Transverse colon (tissue), 4 donors: ENCODE measurements around the gene ARCN1. TPM values are rescaled to one million over a fixed set of nuclear protein-coding genes. Genes with fewer than 3 reads are reported as not detected.
A peak's percentile ranks its signal among the peaks of the same experiment; 100 is the strongest.

ENCODE experiments used
- DNase-seq: peaks from one replicate; pipeline ENCODE4 v3.0.0-alpha.2; 2019
- H3K27ac ChIP-seq, 4 donors: fragments of 200-600 bp; sonication (generic); 2 replicates each; pipeline ENCODE4 v1.5.1; 2016 to 2018; ENCODE audit warnings: inconsistent platforms in 4 of 4
- H3K27me3 ChIP-seq: fragments of 200-600 bp; sonication (generic); 2 replicates; pipeline ENCODE4 v1.5.1; 2017; ENCODE audit warnings: inconsistent platforms
- H3K36me3 ChIP-seq, 4 donors: fragments of 200-600 bp; sonication (generic); 2 replicates each; pipeline ENCODE4 v1.5.1; 2017 to 2019; ENCODE audit warnings: inconsistent platforms in 4 of 4
- H3K4me1 ChIP-seq, 4 donors: fragments of 200-600 bp; sonication (generic); 2 replicates each; pipeline ENCODE4 v1.5.1; 2017 to 2020; ENCODE audit warnings: inconsistent platforms in 4 of 4
- H3K4me3 ChIP-seq, 4 donors: fragments of 200-600 bp; sonication (generic); 1 replicate in 1 of 4; 2 replicates in 3 of 4; pipeline versions ENCODE4 v1.5.1 to v1.6.1; 2017 to 2019; ENCODE audit warnings: inconsistent platforms in 4 of 4
- H3K9me3 ChIP-seq, 2 donors: fragments of 200-600 bp; sonication (generic); 2 replicates each; pipeline ENCODE4 v1.5.1; 2017 to 2019; ENCODE audit warnings: inconsistent platforms in 2 of 2
- EP300 ChIP-seq: sonication (generic); formaldehyde crosslinking; IDR thresholded peaks from one replicate; pipeline ENCODE4 v1.6.1; 2017; ENCODE audit warnings: antibody characterized with exemption, low read depth
- POLR2A ChIP-seq: fragments of 450-650 bp; IDR thresholded peaks from one replicate; pipeline ENCODE4 v1.6.1; 2016; ENCODE audit warnings: antibody characterized with exemption, mild to moderate bottlenecking, moderate library complexity
- POLR2AphosphoS5 ChIP-seq, 3 donors: sonication (generic); formaldehyde crosslinking; IDR thresholded peaks; one replicate each; pipeline ENCODE4 v1.6.1; 2016; ENCODE audit warnings: antibody characterized with exemption in 3 of 3
- WGBS, 2 donors: methylation state at CpG; one replicate each; pipeline ENCODE4 v1.1.5; 2018; ENCODE audit warnings: low coverage in 1 of 2; 5-methylcytosine and 5-hydroxymethylcytosine counted together
- in situ Hi-C, 4 donors: fragments of 200-750 bp; cut with MboI; loops; one replicate each; pipeline versions ENCODE4 v1.15.0 to v1.15.1; 2017; ENCODE audit warnings: low sequenced_read_pairs in 3 of 4, low pct_ligation_motif_present in 1 of 4, low pct_unique_long_range_greater_than_20kb in 1 of 4
- intact Hi-C: fragments of 100-400 bp; cut with DNase I; formaldehyde crosslinking; loops from one replicate; pipeline ENCODE4 v1.15.1; 2023; ENCODE audit warnings: low total_unique reads
- total RNA-seq, 4 donors: library from RNA; depleted of rRNA; stranded (reverse); fragments of >200 nt; gene quantifications; one replicate each; pipeline ENCODE4 v1.1.0, GENCODE V29; 2016
- TF ChIP-seq, protein P1 (sequence below), 5 experiments: fragments of 200-600 bp in 3 of 5; fragments of 450-650 bp in 2 of 5; sonication (generic) in 3 of 5; IDR thresholded peaks; 1 replicate in 2 of 5; 2 replicates in 3 of 5; pipeline ENCODE4 v1.5.1; 2016 to 2017; ENCODE audit warnings: antibody characterized with exemption in 5 of 5, inconsistent platforms in 3 of 5, mild to moderate bottlenecking in 2 of 5, moderate library complexity in 1 of 5

The ARCN1 gene
- total RNA-seq, 4 donors from 2014 or later: 27.9 to 80.3 (median 61.0) TPM

- peak overlapping the region; percentile 60 to 83 (median 73) for H3K27ac ChIP-seq
- no peak for DNase-seq
- peaks cover 24 to 57% (median 52%) of the 10 kb centered on the region in 4 donors for H3K4me1 ChIP-seq
- H3K4me3 ChIP-seq: peak overlapping the region in 3 of 4 donors; percentile 6 to 41 (median 11)
- peaks cover 0 to 7% (median 0%) of the 10 kb centered on the region in 4 donors for H3K36me3 ChIP-seq
- H3K9me3 ChIP-seq: no peaks in the 10 kb centered on the region
- WGBS, 2 donors: 52% methylated on average over 15 of the region's 15 CpGs; no CpG with 5 or more reads in 1 of the 2 donors
- intact Hi-C loops (no loop called here), in situ Hi-C loops (no loop called here)
- TF ChIP-seq POLR2AphosphoS5 (IDR thresholded peaks at IDR 0.05) (no peak), POLR2A (no peak), EP300 (no peak)
- TF ChIP-seq, protein P1, sequence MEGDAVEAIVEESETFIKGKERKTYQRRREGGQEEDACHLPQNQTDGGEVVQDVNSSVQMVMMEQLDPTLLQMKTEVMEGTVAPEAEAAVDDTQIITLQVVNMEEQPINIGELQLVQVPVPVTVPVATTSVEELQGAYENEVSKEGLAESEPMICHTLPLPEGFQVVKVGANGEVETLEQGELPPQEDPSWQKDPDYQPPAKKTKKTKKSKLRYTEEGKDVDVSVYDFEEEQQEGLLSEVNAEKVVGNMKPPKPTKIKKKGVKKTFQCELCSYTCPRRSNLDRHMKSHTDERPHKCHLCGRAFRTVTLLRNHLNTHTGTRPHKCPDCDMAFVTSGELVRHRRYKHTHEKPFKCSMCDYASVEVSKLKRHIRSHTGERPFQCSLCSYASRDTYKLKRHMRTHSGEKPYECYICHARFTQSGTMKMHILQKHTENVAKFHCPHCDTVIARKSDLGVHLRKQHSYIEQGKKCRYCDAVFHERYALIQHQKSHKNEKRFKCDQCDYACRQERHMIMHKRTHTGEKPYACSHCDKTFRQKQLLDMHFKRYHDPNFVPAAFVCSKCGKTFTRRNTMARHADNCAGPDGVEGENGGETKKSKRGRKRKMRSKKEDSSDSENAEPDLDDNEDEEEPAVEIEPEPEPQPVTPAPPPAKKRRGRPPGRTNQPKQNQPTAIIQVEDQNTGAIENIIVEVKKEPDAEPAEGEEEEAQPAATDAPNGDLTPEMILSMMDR (IDR thresholded peaks at IDR 0.05): no peak
- H3K27me3 ChIP-seq: no peaks in the 10 kb centered on the region
Measured at GRCh38 chr11:118635237-118635591, 63.0 kb downstream of the ARCN1 start.

DNA sequence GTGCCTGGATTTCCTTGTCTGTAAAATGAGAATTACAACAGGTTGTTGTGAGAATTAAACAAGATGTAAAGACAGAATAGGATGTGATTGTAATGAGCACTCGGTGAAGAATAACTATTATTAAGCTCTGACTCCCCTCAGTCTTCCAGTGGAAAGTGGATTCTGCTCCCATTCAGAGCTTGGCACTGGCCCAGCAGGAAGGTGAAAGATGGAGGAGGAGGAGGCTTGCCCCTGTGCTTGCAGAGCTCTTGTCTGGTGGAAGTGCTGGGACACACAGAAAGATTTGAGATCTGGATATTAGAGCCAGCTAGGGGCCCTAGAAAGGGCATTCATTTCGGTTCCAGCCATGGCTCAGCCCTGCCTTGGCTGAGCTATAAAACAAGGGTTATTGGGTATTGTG, 63.4 kb downstream of the ARCN1 start:
- Histone ChIP-seq H3K4me3 (no peak overlapping the region), H3K36me3 (peaks cover 0 to 7% (median 0%) of the 10 kb centered on the region in 4 donors), H3K27me3 (no peaks in the 10 kb centered on the region), H3K4me1 (peaks cover 24 to 60% (median 54%) of the 10 kb centered on the region in 4 donors), H3K9me3 (no peaks in the 10 kb centered on the region), H3K27ac (peak overlapping the region; percentile 60 to 83 (median 73))
- TF ChIP-seq POLR2AphosphoS5 (IDR thresholded peaks at IDR 0.05) (no peak), POLR2A (no peak)
- DNase-seq: no peak
- intact Hi-C loops (no loop called here), in situ Hi-C loops (no loop called here)
- WGBS, 2 donors: 38 to 49% methylated on average over 1 to 2 of the region's 2 CpGs

- H3K36me3 ChIP-seq: peaks cover 0 to 7% (median 0%) of the 10 kb centered on the region in 4 donors
- in situ Hi-C loops (no loop called here), intact Hi-C loops (no loop called here)
Measured at GRCh38 chr11:118636569-118637290, 64.5 kb downstream of the ARCN1 start.

DNA sequence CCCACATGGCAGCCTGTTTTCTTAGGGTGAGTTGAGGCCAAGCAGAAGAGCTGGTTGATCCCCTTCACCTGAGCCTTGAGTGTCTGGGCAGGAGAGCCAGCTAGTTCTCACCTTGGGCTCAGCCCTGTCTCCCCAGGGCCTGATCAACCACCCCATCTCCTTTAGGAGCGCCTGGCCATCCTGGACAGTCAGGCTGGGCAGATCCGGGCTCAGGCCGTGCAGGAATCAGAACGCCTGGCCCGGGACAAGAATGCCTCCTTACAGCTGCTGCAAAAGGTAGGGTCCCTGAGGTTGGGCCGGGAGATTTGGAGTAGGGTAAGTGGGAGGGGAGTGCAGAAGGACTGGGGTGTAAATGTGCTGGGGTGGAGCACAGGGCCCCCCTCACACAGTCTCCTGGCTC, 66.5 kb downstream of the ARCN1 start:
- intact Hi-C loops: no loop called here
- Histone ChIP-seq H3K9me3 (no peaks in the 10 kb centered on the region), H3K4me1 (peaks cover 21 to 46% (median 37%) of the 10 kb centered on the region in 4 donors), H3K36me3 (peaks cover 0 to 18% (median 0%) of the 10 kb centered on the region in 4 donors), H3K4me3 (no peak overlapping the region), H3K27ac (no peak overlapping the region), H3K27me3 (no peaks in the 10 kb centered on the region)
- TF ChIP-seq EP300 (no peak), POLR2AphosphoS5 (IDR thresholded peaks at IDR 0.05) (no peak), POLR2A (no peak)
- TF ChIP-seq, protein P1 (IDR thresholded peaks at IDR 0.05): no peak
- DNase-seq: no peak
- in situ Hi-C loops: no loop called here
- WGBS, 2 donors: 96% methylated on average over 6 of the region's 6 CpGs; no CpG with 5 or more reads in 1 of the 2 donors

More at GRCh38 chr11:118636569-118637290, 64.5 kb downstream of the ARCN1 start:
- TF ChIP-seq, protein P1 (IDR thresholded peaks at IDR 0.05): no peak
- TF ChIP-seq POLR2AphosphoS5 (IDR thresholded peaks at IDR 0.05): no peak
- no peak for TF ChIP-seq EP300
- Histone ChIP-seq H3K27me3 (no peaks in the 10 kb centered on the region), H3K4me3 (no peak overlapping the region), H3K4me1 (peaks cover 30 to 60% (median 53%) of the 10 kb centered on the region in 4 donors), H3K9me3 (no peaks in the 10 kb centered on the region), H3K27ac (peak overlapping the region in 1 of 4 donors; percentile 0)
- DNase-seq: no peak
- WGBS, 2 donors: 75 to 100% methylated on average over 1 to 8 of the region's 8 CpGs
